Neural progenitor cell (in vitro differentiated cells): Measurements from ENCODE around the gene SLC39A3.

Source experiments
- CTCF ChIP-seq: fragments of 200-600 bp; sonication (generic); IDR thresholded peaks from 2 replicates; pipeline ENCODE4 v1.5.1; 2017; ENCODE audit warnings: antibody characterized with exemption, mild to moderate bottlenecking
- EZH2 ChIP-seq: fragments of 200-600 bp; sonication (generic); IDR thresholded peaks from 2 replicates; pipeline ENCODE4 v1.6.1; 2017; ENCODE audit warnings: antibody characterized with exemption, mild to moderate bottlenecking, moderate library complexity
- EZH2phosphoT487 ChIP-seq: fragments of 200-600 bp; sonication (generic); IDR thresholded peaks from 2 replicates; pipeline ENCODE4 v1.6.1; 2017; ENCODE audit warnings: antibody characterized with exemption

GRCh38 chr19:2702170-2703076, 37.4 kb downstream of the SLC39A3 start, which contains the start of gene GNG7:
- no peak for TF ChIP-seq CTCF
- TF ChIP-seq EZH2, result no peak
- no peak for TF ChIP-seq EZH2phosphoT487
